IMR-90 (cell line): ENCODE data around the gene EIF1AX.

Experiments
- CHD1 ChIP-seq: IDR thresholded peaks from 2 replicates; pipeline ENCODE4 v1.6.1; 2012; ENCODE audit warnings: low read depth, low read length, improper control_type of control experiment
- POLR2A ChIP-seq: IDR thresholded peaks from 2 replicates; pipeline ENCODE4 v1.6.1; 2012; ENCODE audit warnings: mild to moderate bottlenecking, low read depth, low read length
- TF ChIP-seq, protein P1 (sequence below): conservative IDR thresholded peaks from 2 replicates; pipeline ENCODE4 v1.5.1; 2012; ENCODE audit warnings: mild to moderate bottlenecking, low read depth, low read length, improper control_type of control experiment
- TF ChIP-seq, protein P2 (sequence below): fragments of 150-350 bp; IDR thresholded peaks from 2 replicates; pipeline ENCODE4 v1.6.1; 2017; ENCODE audit warnings: mild to moderate bottlenecking, antibody characterized with exemption, low read length, low read depth

DNA sequence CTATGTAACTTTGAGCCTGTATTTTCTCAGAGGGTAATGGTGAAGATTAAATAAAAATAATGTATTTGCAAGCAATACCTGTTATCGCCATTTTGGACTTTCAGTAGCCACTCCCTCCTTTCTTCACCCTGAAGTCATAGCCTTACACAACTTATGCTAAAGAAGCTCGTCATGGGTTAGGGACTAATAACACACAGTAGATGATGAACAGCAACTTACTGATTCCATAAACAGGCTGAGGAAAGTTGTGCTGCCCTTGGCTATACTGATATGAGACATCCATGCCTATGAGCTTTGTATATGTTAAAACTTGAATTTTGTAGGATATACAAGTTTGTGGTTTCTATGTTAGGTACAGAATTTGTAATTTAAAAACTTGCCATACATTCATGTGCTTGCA is 31.7 kb upstream of the EIF1AX start:
- TF ChIP-seq, protein P1, sequence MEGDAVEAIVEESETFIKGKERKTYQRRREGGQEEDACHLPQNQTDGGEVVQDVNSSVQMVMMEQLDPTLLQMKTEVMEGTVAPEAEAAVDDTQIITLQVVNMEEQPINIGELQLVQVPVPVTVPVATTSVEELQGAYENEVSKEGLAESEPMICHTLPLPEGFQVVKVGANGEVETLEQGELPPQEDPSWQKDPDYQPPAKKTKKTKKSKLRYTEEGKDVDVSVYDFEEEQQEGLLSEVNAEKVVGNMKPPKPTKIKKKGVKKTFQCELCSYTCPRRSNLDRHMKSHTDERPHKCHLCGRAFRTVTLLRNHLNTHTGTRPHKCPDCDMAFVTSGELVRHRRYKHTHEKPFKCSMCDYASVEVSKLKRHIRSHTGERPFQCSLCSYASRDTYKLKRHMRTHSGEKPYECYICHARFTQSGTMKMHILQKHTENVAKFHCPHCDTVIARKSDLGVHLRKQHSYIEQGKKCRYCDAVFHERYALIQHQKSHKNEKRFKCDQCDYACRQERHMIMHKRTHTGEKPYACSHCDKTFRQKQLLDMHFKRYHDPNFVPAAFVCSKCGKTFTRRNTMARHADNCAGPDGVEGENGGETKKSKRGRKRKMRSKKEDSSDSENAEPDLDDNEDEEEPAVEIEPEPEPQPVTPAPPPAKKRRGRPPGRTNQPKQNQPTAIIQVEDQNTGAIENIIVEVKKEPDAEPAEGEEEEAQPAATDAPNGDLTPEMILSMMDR = no peak
- TF ChIP-seq POLR2A (no peak), CHD1 (no peak)
- TF ChIP-seq, protein P2, sequence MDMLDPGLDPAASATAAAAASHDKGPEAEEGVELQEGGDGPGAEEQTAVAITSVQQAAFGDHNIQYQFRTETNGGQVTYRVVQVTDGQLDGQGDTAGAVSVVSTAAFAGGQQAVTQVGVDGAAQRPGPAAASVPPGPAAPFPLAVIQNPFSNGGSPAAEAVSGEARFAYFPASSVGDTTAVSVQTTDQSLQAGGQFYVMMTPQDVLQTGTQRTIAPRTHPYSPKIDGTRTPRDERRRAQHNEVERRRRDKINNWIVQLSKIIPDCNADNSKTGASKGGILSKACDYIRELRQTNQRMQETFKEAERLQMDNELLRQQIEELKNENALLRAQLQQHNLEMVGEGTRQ = no peak
